RWPE2 (cell line): ENCODE results near the gene CAMK1D.

ENCODE experiments used
- ATAC-seq: fragments of 200-7000 bp; cut with Tn5 transposase; 3 replicates; pipeline ENCODE4 v1.9.1; 2021; ENCODE audit warnings: low read depth
- DNase-seq: peaks from one replicate; pipeline ENCODE4 v3.0.0-alpha.2; 2020; ENCODE audit warnings: low spot score
- H3K27ac ChIP-seq: fragments of 450-650 bp; 2 replicates; pipeline ENCODE4 v1.5.1; 2017; ENCODE audit warnings: mild to moderate bottlenecking; ENCODE audit not compliant: poor library complexity, severe bottlenecking
- H3K27me3 ChIP-seq: fragments of 250-450 bp; sonication (Bioruptor Pico); 2 replicates; pipeline ENCODE4 v1.5.1; 2021; ENCODE audit warnings: mild to moderate bottlenecking, moderate library complexity; ENCODE audit not compliant: insufficient read depth, poor library complexity, severe bottlenecking
- H3K36me3 ChIP-seq: fragments of 250-450 bp; sonication (Bioruptor Pico); 2 replicates; pipeline ENCODE4 v1.5.1; 2020; ENCODE audit warnings: low read depth, mild to moderate bottlenecking, moderate library complexity
- H3K4me1 ChIP-seq: fragments of 250-450 bp; sonication (Bioruptor Pico); 2 replicates; pipeline ENCODE4 v1.5.1; 2021; ENCODE audit warnings: mild to moderate bottlenecking, moderate library complexity; ENCODE audit not compliant: insufficient read depth, poor library complexity, severe bottlenecking
- H3K4me3 ChIP-seq: fragments of 250-450 bp; sonication (Bioruptor Pico); 2 replicates; pipeline ENCODE4 v1.5.1; 2021; ENCODE audit warnings: mild to moderate bottlenecking, moderate library complexity; ENCODE audit not compliant: severe bottlenecking
- H3K9me3 ChIP-seq: fragments of 250-450 bp; sonication (Bioruptor Pico); 2 replicates; pipeline ENCODE4 v1.5.1; 2021; ENCODE audit warnings: mild to moderate bottlenecking, moderate library complexity; ENCODE audit not compliant: severe bottlenecking
- TF ChIP-seq, protein P1 (sequence below): fragments of 450-650 bp; IDR thresholded peaks from one replicate; pipeline ENCODE4 v1.5.1; 2017; ENCODE audit warnings: mild to moderate bottlenecking, moderate library complexity; ENCODE audit not compliant: poor library complexity, severe bottlenecking

CAMK1D gene

DNA sequence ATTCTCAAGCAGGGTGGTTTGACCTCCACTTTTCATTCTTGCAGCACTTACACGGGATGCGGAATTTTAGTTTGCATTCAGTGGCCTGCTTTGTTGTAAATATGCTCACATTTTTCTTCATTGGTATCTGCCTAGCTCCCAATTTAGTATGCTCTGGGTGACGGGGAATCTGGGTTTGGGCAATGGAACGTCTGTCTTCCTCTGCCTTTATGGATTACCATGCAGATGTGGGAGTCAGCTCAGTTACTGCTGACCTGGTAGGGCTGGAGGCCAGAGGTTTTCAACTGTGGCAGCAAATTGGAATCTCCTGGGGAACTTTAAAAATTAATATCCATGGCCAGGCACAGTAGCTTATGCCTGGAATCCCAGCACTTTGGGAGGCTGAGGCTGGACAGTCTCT is 161.6 kb downstream of the CAMK1D start:
- Histone ChIP-seq H3K4me1 (no peaks in the 10 kb centered on the region), H3K9me3 (no peaks in the 10 kb centered on the region), H3K4me3 (no peak overlapping the region), H3K36me3 (no peaks in the 10 kb centered on the region), H3K27ac (no peak overlapping the region), H3K27me3 (no peaks in the 10 kb centered on the region)
- ATAC-seq: no peak
- TF ChIP-seq, protein P1, sequence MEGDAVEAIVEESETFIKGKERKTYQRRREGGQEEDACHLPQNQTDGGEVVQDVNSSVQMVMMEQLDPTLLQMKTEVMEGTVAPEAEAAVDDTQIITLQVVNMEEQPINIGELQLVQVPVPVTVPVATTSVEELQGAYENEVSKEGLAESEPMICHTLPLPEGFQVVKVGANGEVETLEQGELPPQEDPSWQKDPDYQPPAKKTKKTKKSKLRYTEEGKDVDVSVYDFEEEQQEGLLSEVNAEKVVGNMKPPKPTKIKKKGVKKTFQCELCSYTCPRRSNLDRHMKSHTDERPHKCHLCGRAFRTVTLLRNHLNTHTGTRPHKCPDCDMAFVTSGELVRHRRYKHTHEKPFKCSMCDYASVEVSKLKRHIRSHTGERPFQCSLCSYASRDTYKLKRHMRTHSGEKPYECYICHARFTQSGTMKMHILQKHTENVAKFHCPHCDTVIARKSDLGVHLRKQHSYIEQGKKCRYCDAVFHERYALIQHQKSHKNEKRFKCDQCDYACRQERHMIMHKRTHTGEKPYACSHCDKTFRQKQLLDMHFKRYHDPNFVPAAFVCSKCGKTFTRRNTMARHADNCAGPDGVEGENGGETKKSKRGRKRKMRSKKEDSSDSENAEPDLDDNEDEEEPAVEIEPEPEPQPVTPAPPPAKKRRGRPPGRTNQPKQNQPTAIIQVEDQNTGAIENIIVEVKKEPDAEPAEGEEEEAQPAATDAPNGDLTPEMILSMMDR: no peak
- DNase-seq: no peak

DNA sequence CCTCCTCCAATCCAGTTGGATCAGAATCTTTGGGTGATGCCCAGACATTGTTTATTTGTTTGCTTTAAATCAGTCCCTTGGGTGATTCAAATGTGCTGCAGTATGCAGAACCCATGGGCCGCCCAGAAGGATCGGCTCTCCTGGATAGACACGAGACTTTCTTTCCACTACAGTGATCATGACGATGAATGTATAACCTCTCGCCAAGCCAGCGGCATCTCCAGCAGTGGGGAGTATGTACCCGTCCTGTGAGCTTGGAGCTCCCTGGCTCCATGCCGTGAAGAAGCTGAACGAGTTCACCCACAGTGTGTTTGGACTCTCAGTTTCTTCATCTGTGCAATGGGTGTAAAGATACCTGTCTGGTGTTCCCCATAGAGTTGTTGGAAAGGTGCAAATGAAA is 162.3 kb downstream of the CAMK1D start:
- ATAC-seq (no peak), DNase-seq (no peak)
- TF ChIP-seq, protein P1: no peak
- no peaks in the 10 kb centered on the region for H3K4me1 ChIP-seq
- H3K4me3 ChIP-seq: no peak overlapping the region
- H3K27me3 ChIP-seq: no peaks in the 10 kb centered on the region
- no peaks in the 10 kb centered on the region for H3K36me3 ChIP-seq
- no peak overlapping the region for H3K27ac ChIP-seq
- H3K9me3 ChIP-seq: no peaks in the 10 kb centered on the region

DNA sequence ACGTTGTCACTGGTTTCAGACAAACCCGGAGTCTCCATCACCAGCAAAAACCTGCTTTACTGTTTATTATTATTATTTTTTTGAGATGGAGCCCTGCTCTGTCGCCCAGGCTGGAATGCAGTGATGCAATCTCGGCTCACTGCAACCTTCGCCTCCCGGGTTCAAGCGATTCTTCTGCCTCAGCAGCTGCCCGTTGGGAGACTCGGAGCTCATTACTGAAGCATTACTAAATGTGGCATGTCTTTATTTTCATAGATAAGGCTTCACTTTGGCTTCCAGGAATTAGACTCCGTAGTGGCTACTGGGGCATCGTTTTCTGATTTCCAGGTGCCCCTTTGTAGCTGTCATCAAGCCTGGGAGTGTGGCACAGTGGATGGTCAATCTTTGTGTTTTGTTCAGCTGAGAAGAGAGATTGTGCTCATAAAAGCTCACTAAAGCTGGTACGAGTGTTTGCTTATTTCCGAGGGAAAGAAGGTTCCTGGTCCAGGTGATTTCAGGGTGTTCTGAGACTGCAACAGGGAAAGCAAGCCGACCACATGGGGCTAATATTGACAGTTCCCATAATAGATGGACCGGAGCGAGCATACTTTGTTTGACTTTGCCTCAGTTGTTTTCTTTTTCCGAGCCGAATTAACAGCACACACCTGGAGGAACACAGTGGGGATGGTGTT is 163.1 kb downstream of the CAMK1D start:
- no peaks in the 10 kb centered on the region for H3K36me3 ChIP-seq
- H3K9me3 ChIP-seq: no peaks in the 10 kb centered on the region
- H3K4me1 ChIP-seq: no peaks in the 10 kb centered on the region
- H3K4me3 ChIP-seq: no peak overlapping the region
- no peaks in the 10 kb centered on the region for H3K27me3 ChIP-seq
- DNase-seq (no peak), ATAC-seq (no peak)
- H3K27ac ChIP-seq: no peak overlapping the region
- TF ChIP-seq, protein P1: no peak

GRCh38 chr10:12513003-12513365 is 163.6 kb downstream of the CAMK1D start:
- no peak for ATAC-seq
- TF ChIP-seq, protein P1: no peak
- Histone ChIP-seq H3K27ac (no peak overlapping the region), H3K4me1 (no peaks in the 10 kb centered on the region), H3K36me3 (no peaks in the 10 kb centered on the region), H3K9me3 (no peaks in the 10 kb centered on the region), H3K4me3 (no peak overlapping the region), H3K27me3 (no peaks in the 10 kb centered on the region)
- DNase-seq: no peak
